GM19467 (cell line): Measurements from ENCODE around the gene TUBA1A.
"Not testable (repeated sequence)": the region's sequence is repeated elsewhere in the genome, so short reads cannot be mapped to it uniquely, and the experiment has no call there.

Experiments
- ATAC-seq: cut with Tn5 transposase; IDR thresholded peaks from one replicate; pipeline ENCODE4 v1.9.1; 2021; ENCODE audit warnings: mild to moderate bottlenecking, moderate library complexity; ENCODE audit not compliant: unreplicated experiment

Gene TUBA1A

GRCh38 chr12:49201595-49202295, 12.9 kb upstream of the TUBA1A start:
- ATAC-seq: no peak

- ATAC-seq: no peak
Measured at GRCh38 chr12:49200919-49201594, 12.2 kb upstream of the TUBA1A start.

GRCh38 chr12:49198431-49199155, 9.7 kb upstream of the TUBA1A start:
- no peak for ATAC-seq

DNA sequence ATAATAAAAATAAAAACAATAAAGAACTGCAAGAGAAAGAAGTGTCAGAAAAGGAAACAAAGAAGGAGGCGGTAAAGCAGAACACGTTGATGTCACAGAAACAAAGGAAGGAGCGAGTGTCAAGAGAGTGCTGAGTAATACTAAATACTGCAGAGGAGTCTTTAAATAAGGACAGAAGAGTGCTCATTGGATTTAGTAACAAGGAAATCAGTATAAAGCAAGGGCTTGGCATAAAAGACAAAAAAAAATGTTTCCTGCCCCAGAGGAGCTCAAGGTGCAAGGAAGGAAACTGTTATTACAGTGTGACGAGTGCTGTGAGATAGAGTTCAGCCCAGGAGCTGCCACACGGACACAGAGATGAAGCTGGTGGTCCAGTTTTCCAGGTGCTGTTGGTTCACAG, 8.4 kb upstream of the TUBA1A start:
- no peak for ATAC-seq

GRCh38 chr12:49195736-49196135, 6.9 kb upstream of the TUBA1A start:
- ATAC-seq: no peak

GRCh38 chr12:49193746-49194145, 4.9 kb upstream of the TUBA1A start:
- ATAC-seq: not testable (repeated sequence)

DNA sequence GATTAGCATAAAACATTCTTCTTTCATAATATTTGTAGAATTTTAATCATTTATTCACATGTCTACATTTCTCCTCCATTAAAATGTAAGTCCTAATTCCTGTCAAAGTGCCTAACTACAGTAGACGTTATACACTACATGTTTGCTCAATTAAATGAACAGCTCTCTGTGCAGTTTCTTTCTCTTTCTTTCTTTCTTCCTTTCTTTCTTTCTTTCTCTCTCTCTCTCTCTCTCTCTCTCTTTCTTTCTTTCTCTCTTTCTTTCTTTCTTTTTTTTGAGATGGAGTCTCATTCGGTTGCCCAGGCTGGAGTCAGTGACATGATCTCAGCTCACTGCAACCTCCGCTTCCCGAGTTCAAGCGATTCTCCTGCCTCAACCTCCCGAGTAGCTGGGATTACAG, 2.6 kb upstream of the TUBA1A start:
- ATAC-seq: not testable (repeated sequence)

- no peak for ATAC-seq
Measured at GRCh38 chr12:49190974-49191373, 2.1 kb upstream of the TUBA1A start.

GRCh38 chr12:49189731-49190716, 1.1 kb upstream of the TUBA1A start:
- ATAC-seq: no peak

DNA sequence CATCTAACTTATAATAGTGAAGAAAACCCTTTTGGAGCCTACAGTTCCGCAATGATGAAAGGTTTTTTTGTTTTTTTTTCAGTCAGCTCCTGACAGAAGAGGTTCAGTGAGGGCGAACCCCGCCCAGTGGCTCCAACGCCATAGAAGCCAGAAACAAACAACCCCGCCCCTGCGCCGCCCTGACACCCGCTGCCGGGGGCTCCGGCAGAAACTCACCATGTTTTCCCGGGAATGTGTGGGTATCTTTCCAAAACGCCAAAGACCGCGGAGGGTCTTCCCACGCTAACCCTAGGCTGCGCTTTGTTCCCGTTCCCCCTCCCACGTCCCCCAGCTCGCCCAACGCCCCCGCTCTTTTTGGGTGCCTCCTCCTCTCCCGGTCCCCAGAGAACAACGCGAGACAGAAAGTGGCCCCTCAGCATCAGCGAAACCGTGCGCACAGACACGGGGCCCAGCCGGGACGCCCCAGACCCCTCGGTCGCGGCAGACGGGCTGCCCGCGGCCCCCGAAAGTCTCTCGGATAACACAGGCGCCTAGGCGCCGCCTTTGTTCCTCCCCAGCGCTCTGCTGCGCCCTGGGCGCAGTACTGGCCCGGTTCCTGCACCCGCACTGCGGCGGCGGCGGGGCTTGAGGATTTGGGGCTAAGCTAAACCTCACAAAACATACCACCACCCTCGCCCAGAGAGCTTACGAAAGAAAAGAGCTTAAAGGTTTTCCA, 522 bp downstream of the TUBA1A start:
- ATAC-seq: peak; percentile 38

DNA sequence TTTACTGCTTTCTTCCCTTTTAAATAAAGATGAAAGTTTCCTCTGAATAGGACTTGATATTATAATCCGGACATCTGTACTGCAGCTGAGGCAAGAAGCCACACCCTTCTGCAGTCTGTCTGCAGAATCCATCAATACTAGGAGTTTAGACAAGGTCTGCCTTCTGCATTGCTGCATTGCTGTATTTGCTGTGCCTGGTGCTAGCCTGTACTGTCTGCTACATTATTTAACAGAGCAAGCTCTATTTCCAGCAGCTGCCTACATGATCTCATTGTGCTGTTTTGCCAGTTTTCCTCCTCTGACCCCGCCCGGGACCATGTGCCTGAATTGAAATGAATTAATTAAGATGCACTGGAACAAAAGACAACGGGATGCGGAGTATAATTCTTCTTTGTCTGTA, 1.7 kb downstream of the TUBA1A start:
- no peak for ATAC-seq

DNA sequence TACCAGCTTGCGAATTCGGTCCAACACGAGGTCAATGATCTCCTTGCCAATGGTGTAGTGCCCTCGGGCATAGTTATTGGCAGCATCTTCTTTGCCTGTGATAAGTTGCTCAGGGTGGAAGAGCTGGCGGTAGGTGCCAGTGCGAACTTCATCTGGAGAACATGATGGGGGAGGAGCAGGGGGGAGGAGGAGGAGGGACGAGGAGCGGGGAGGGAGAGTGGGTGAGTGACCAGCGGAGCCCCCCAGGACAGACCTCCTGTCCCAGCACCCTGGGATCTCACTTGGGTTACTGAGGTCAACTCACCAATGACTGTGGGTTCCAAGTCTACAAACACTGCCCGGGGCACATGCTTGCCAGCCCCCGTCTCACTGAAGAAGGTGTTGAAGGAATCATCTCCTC, 2.6 kb downstream of the TUBA1A start:
- ATAC-seq: not testable (repeated sequence)

DNA sequence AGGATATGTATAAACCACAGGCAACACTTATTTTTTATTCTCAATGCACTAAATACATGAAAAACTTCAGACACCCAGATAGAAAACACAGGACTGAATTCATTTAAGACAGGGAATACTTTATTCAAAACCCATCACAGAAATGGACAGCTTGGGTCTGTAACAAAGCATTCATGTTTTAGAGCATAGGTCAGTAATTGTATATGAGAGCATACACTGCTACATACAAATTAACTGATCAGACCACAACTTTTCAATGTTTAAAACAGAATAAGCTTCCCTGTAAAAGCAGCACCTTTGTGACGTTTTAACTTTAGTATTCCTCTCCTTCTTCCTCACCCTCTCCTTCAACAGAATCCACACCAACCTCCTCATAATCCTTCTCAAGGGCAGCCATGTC, 4.2 kb downstream of the TUBA1A start:
- not testable (repeated sequence) for ATAC-seq

DNA sequence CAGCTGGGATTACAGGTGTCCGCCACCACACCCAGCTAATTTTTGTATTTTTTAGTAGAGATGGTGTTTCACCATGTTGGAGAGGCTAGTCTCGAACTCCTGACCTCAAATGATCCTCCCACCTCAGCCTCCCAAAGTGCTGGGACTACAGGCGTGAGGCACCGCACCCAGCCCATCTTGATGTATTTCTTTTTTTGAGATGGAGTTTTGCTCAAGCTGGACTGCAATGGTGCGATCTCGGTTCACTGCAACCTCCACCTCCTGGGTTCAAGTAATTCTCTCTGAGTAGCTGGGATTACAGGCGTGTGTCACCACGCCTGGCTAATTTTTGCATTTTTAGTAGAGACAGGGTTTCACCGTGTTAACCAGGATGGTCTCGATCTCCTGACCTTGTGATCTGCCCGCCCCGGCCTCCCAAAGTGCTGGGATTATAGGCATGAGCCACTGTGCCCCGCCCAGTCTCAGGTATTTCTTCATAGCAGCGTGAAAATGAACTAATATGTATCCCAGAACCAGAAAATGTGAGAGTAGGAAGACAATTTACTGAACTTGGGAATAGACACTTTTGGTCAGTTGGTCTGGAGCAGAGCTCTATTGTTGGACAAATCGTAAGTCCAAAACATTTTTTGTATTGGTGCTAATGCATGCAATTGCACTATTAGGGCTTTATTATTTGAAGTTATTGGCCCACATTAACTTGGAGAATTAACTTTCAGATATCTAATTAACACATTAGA, 5.5 kb downstream of the TUBA1A start:
- ATAC-seq: not testable (repeated sequence)

DNA sequence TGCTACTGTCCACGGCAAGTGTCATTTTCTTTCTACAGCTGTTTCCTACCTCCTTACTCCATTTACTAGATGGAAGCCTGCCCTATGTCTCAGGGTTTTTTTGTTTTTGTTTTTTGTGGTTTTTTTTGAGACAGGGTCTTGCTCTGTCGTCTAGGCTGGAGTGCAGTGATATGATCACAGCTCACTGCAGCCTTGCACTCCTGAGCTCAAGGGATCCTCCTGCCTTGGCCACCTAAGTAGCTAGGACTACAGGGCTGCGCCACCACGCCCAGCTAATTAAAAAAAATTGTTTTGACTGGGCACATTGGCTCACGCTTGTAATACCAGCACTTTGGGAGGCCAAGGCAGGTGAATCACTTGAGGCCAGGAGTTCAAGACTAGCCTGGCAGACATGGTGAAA, 14.7 kb downstream of the TUBA1A start:
- no peak for ATAC-seq

- no peak for ATAC-seq
Measured at GRCh38 chr12:49170924-49171323, 18.0 kb downstream of the TUBA1A start.

DNA sequence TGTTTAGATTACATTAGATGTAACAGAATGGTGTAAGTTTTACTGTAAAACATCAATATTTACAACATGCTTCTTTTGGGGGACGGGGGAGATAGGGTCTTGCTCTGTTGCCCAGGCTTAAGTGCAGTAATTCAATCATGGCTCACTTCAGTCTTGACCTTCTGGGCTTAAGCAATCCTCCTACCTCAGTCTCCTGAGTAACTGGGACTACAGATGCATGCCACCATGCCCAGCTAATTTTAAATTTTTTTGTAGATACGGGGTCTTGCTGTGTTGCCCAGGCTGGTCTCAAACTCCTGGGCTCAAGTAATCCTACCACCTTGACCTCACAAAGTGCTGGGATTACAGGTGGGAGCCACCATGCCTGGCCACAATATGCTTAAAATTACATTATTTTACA, 23.8 kb downstream of the TUBA1A start:
- ATAC-seq: no peak

GRCh38 chr12:49161901-49162300, 27.0 kb downstream of the TUBA1A start:
- not testable (repeated sequence) for ATAC-seq

DNA sequence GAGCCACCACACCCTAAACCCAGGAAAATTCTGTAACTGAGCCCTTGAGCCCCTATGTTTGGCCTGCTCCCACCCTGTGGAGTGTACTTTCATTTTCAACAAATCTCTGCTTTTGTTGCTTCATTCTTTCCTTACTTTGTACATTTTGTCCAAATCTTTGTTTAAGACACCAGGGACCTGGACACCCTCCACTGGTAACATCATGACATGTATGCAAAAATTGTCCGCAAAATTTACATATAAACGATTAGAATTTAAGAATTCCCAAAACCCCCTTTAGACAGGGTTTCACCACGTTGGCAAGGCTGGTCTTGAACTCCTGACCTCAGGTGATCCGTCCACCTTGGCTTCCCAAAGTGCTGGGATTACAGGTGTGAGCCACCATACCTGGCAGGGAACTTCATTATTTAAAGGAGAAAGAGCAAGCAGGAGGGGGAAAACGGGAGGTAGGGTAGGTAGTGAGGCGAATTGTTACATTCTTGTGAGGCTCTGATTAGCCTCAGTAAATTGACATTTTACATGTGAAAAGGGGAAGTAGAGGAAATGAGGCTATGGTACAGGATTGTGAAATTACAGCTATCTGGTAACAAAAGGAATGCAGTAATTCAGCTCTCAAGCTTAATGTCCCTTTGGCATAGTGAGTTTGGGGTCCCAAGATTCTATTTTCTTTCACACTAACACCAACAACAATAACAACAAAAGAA, 27.6 kb downstream of the TUBA1A start:
- ATAC-seq: no peak
